ENCODE results near the gene FDXR.

The FDXR gene

GRCh38 chr17:74898376-74898946 lies 25.7 kb upstream of the FDXR start:
- DNase-seq = no peak

- DNase-seq = no peak
Observed at GRCh38 chr17:74893936-74894671, 21.3 kb upstream of the FDXR start.

- no peak for DNase-seq
Observed at GRCh38 chr17:74892974-74893911, 20.4 kb upstream of the FDXR start, which contains the start of gene FADS6. TSS of gene FADS6 (minus strand) at chr17:74893633. CDS start at chr17:74893595, 38 bp downstream.

GRCh38 chr17:74892013-74892841 lies 19.4 kb upstream of the FDXR start:
- no peak for DNase-seq

GRCh38 chr17:74890554-74890953 lies 17.8 kb upstream of the FDXR start:
- no peak for DNase-seq

- no peak for DNase-seq
Observed at GRCh38 chr17:74888469-74888868, 15.7 kb upstream of the FDXR start.

GRCh38 chr17:74883241-74883745 lies 10.5 kb upstream of the FDXR start:
- no peak for DNase-seq

- no peak for DNase-seq
Observed at GRCh38 chr17:74882517-74883240, 9.9 kb upstream of the FDXR start.

- no peak for DNase-seq
Observed at GRCh38 chr17:74881073-74881472, 8.3 kb upstream of the FDXR start.

- no peak for DNase-seq
Observed at GRCh38 chr17:74879308-74879707, 6.5 kb upstream of the FDXR start.

- DNase-seq = no peak
Observed at GRCh38 chr17:74878658-74879057, 5.9 kb upstream of the FDXR start.

- no peak for DNase-seq
Observed at GRCh38 chr17:74877592-74878548, 5.1 kb upstream of the FDXR start.

- no peak for DNase-seq
Observed at GRCh38 chr17:74875977-74876593, 3.3 kb upstream of the FDXR start.

- no peak for DNase-seq
Observed at GRCh38 chr17:74875155-74875976, 2.6 kb upstream of the FDXR start.

- DNase-seq = no peak
Observed at GRCh38 chr17:74874615-74875037, 1.8 kb upstream of the FDXR start.

- no peak for DNase-seq
Observed at GRCh38 chr17:74873874-74874614, 1.2 kb upstream of the FDXR start.

GRCh38 chr17:74873037-74873873 lies 461 bp upstream of the FDXR start:
- peak; percentile 99 for DNase-seq
